Measurements from ENCODE around the gene CISH. TPM values are rescaled to one million over a fixed set of nuclear protein-coding genes. Genes with fewer than 3 reads are reported as not detected.
A peak's percentile ranks its signal among the peaks of the same experiment; 100 is the strongest.

The CISH gene, protein sequence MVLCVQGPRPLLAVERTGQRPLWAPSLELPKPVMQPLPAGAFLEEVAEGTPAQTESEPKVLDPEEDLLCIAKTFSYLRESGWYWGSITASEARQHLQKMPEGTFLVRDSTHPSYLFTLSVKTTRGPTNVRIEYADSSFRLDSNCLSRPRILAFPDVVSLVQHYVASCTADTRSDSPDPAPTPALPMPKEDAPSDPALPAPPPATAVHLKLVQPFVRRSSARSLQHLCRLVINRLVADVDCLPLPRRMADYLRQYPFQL
- 0.81 and 0.99 TPM in 2 replicates for total RNA-seq (2014; rRNA removed; shearing (Covaris generic))

DNA sequence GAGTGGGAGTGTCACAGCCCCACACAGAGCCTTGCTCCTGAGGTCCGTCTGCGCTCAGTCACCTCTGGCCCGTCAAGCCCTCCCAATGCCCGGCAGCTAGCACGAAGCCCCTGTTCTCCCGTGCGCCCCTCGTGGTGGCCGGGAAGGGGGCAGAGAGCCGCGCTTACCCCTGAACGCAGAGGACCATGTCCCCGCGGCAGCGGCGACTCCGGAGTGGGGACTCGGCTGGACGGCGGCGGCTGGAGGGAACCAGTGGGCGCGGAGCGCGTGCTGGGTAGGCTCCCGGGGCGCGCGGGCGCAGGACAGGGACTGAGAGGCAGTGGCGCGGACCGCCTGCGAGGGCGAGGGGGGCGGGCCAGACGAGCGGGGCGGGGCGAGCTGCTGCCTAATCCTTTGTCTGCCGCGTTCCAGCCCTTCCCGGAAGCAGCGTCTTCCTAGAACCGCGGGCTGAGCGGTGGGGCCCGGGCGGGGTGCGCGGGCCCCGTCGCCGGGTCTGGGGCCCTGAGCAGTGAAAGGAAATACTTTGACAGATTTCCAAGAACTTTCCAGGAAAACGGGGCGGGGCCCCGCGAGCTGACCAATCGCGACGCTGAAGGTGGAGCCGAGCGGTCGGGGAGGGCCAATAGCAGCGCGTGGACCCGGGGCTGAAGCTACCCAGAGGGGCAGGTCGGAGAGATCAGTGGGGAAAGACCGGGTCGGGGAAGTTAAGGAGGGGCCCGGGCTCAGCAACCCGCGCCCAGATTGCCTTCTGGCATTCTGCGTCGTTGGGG is at the start of gene CISH:
Gene CISH, minus strand, starts transcription at position 311 of the 770 bp plus-strand sequence. Its CDS starts 124 bp downstream, at position 187.
- DNase-seq (ENCODE audit: low read depth): peak; percentile 88

DNA sequence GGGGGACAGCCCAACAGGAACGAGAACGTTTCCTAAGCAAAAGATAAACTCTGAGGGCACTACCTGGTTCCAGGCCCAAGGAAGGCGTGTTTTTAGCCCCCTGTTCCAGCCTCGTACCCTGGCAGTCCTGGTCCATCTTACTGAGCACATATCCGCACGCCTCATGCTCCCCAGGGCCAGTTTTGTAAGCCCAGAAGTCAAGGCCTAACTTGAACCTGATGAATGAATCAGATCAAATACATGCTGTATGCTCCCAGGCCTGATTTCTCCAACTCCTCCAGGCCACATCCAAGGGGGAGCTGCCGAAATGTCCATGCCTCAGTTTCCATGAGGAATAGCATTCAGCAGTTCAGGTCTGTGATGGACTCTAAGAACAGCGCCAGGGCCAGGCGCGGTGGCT is 48.8 kb upstream of the CISH start:
- no peak for DNase-seq (ENCODE audit: low read depth)

DNA sequence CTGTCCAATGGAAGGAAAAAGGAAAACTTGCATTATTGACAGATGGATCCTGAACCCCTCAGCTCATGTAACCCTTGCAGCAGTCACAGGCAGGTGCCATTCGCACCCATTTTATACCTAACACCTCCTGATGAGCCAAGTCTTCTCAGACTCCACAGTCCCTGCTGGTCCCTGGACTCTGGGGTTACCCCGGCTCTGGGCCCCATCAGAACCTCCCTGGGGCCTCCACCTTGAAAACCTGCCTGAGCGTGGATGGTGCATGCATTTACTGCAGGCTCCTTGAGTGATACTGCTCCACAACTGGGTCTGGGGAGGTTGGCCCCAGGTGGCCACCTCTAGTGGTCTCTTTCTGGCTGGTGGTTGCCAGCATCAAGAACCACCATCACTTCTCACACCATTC is 47.3 kb upstream of the CISH start:
- DNase-seq (ENCODE audit: low read depth): no peak

DNA sequence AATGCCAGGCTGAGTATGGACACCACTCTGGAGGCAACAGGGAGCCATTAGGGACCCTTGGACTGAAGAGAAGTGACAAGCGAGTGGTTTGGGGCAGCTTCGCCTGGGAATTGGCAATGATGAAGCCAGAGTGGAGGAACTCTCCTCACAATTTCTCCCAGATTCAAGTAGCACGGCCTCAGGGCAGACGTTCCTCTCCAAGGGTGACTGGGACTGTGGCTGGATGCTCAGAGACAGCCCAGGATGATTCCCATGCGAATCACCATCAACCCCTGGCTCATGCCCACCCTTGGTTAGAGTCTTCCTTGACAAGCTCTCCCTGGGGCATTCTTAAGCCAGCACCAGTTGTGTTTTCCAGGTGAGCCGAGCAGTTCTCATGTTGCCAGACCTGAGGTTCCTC is 46.8 kb upstream of the CISH start:
- DNase-seq (ENCODE audit: low read depth): peak; percentile 68

DNA sequence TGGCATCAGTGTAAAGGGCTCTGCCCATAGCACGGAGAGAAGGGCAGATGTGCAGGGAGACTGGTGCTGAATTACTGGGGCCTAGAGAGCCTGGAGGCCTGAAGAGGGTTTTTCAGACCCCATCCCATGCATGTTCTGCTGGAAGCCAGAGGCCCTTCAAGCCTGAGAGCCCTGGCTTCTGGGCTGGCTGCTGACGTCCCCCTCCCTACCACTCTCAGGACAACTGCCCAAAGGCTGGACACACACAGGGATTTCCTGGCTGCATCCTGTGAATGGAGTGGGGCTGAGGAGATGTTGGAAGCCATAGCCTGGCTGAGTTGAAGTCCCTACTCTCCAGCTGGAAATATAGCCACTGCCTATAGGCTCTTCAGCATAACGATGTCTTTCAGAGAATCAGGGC is 46.2 kb upstream of the CISH start:
- no peak for DNase-seq (ENCODE audit: low read depth)

DNA sequence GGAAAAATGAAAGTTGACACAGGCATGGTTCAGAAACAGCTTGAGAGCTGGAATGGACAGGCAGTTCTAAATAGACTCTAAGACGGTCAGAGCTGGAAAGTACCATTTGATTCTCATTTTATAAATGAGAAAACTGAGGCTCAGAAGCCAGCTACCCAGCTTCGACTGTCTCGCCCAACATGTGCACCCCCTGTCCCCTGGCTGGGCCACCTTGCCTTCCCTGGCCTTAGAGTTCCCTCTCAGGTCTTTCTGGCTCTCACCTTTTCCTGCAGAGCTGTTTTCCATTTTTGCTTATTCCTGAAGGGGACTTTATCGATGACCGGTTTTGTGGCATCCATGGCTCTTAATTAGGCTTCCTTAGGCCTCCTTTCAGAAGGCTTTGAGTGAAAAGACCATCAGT is 45.8 kb upstream of the CISH start:
- DNase-seq (ENCODE audit: low read depth): no peak

DNA sequence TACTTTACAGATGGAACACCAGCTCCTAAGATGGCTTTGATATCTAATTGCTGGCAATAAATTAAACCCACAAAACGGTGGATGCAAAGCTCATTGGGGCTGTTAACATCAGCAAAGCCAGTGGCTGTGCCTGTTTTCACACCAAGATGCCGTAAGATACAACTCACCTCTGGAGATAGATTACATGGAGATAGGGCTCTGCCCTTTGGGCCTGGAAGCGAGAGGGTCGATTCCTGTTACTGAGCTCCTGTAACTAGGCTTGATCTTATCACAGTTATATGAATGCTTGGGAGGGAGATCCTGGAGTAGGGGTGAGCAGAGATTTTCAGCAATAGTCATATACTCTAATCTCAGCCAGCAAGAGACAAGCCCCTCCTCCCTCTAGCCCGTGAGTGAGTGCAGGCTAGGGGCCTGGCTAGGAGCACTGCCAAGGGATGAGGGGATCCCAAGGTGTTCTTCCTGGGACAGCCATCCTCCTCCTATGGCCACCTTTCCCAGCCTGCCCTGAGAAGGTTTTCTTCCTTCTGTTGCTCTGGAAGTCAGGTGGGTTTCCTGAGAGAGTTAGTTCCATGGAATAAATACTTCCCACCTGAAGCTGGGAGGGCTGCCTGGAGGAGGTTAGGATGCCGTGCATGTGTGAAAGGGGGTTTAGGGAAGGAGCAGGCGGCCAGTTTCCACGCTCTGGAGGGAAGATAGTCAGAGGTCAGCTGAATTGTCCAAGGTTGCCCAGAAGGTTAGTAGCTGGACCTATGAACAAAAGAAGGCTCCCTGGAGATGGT is 45.0 kb upstream of the CISH start:
- DNase-seq (ENCODE audit: low read depth): no peak

DNA sequence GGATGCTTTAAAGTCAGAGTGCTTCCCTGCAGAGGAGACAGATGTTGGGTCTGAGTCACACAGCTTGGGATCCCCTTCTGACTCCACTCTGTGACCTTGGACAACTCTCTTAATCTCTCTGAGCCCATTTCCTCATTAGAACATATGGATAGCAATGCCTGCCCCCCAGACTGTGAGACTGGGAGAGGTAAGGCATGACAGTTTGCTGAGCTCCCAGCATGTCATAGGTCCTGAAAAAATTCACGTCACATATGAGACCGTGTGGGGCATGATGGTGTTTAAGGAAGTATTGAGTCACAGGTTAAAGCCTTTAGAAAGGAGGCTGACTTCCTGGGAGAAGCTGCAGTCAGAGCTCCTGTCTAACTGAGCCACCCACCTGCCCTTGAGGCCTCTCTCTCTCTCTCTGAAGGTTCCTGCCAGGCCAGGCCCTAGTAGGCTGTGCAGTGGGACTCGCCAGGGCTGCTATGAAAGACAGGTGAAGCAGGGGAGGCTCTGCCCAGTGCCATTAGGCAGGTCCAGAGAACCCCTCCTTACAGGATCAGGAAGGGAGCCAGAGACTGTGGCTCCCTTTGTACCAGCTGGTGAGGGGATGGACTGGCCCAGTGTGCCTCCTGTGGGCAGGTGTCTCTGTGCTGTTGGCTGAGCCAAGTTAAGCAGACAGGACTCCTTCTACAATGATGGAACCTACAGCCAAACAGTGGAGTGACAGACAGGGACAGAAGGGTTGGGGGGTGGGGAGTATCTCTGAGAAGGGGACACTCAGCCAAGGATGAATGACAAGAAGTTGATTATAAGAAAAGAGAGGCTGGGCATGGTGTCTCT is 43.6 kb upstream of the CISH start:
- peak; percentile 36 for DNase-seq (ENCODE audit: low read depth)

DNA sequence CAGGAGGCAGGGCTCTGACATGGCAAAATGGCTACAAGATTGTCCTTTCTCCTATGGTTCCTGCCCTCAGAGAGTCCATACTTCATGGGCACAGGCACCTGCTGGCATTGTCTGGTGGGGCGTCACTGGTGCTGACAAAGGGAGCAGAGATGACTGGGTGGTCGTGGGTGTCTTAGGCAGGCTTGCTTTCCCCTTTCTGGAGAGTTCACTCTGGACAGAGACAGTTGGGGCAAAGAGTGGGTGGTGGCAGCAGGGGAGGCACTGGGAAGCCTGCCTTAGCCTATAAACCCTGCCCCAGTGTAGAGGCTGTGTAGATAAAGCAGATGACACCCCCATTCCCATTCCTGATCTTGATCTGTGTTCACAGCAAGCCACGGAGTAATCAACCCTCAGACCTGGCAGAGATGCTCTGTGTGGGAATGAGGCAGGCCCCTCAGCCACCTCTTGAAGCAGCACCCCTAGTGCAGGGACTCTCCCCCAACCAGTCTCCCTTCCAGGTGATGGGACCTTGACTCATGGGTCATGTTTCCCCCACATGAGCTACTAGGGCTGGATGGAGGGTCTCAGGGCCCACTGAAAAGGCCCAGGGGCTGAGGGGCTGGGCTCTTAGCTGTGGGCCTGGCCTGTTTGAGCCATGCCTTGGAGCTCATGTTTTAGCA is 42.5 kb upstream of the CISH start:
- no peak for DNase-seq (ENCODE audit: low read depth)

DNA sequence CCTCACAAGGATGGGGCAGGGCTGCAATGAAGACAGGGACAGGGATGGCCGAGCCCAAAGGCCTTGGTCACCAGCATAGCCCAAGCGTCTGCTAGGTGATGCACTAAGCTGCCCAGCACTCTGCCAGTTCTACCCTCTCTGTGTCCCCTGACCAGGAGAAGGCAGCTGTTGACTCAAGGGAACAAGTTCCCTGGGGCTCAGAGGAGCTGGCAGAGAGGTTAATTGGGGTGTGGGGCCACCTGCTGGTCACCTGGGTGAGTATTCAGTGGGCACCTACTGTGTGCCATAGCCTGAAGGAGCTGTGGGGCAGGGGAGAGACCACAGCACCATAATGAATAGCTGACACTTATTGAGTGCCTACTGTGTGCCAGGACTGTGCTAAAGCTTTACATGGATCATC is 41.1 kb upstream of the CISH start:
- DNase-seq (ENCODE audit: low read depth): peak; percentile 57

DNA sequence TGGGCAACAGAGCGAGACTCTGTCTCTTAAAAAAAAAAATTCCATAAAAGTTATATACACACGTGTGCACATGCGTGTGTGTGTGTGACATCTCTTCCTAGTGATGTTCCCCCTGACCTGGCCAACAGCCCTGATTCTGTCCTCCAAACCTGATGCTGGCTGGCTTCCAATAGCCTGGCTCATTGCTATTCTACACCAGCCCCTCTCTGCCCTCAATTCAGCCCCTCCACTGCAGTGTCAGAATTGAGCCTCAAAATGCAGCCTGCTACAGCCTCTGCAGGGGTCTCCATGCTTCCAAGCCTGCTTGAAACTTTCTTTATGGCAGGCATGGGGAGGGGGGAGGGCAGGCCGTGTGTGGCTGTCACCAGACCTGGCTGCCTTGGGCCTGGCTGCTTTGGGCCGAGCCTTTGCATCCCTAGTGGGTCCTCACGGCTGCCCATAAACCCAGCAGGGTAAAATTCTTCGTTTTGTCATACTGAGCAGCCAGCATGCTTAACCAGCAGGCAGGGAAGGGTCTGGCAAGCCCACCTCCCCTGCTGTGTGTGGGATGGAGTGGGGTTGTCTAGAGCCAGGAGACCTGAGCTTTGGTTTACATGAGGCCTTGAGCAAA is 40.5 kb upstream of the CISH start:
- DNase-seq (ENCODE audit: low read depth): no peak

DNA sequence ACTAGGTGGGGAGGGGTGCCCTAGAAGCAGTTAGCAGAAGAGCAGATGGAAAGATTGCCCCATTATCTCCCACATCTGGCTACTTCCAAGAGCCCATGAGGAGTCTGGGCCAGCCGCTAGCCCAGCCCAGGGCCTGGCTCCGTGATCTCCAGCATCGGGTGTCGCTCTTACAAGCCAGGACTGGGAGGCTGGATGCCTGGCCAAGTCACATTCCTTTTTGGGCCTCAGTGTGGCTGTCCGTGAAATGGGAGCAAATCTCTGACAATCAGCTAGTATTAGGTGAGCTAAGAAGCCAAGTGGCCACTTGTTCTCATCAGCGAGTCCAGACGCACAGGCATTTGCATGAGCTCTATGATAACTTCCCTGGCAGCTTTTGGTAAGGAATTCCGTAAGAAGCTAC is 39.9 kb upstream of the CISH start:
- no peak for DNase-seq (ENCODE audit: low read depth)

DNA sequence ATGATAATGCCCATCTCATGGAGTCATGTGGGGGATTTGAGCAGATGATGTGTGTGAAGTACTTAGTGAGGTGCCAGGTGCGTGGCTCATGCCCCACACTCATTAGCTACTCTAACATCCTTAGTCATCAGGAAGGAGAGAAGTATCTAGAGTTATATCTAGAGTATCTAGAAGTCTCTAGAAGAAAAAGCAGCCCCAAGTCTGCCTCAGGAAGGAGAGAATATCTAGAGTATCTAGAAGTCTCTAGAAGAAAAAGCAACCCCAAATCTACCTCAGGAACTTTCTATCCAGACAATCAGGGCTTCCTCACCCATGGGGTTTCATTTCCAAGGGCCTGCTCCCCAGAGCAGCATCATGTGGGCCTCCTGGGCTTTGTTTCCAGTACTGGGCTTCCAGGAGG is 38.4 kb upstream of the CISH start:
- DNase-seq (ENCODE audit: low read depth): no peak

DNA sequence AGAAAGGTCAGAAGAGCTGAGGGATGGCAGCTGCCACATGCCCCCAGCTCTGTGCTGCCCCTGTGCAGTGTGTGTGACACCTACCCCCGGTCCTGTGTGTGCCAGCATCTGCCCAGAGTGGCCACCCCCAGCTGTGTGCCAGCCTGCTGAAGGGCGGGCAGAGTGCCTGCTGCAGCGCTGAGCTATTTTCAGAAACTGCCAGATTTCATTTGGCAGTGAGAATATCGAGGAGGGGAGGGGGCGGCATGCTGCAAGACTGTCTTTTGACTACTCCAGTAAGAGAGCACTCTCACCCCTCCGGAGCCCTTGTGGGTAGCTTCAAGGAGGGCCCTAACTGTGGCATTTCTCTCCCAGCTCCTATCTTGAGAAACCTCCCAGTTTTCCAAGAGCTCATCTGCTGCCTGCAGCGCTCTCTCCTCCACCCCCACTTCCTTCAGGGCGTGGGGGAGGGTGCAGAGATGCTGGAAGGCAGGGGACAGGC is 37.9 kb upstream of the CISH start:
- no peak for DNase-seq (ENCODE audit: low read depth)

DNA sequence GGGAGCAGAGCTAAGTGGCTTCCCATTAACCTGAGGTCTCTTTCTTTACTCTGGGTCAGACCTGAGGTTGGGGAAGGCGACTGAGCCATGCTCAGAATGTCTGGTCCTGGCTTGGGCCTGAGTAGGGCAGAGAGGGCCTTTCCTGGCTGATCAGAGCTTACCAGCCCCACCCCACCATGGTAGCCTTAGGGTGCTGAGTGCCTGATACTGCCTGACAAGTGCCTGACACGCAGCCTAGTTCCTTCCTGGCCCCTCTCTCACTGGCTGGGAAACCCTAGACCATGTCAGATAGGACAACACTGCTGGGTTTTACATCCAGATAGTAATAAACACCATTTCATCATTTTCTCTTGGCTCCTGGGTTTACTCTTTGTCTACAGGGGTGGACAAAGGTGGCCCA is 37.4 kb upstream of the CISH start:
- no peak for DNase-seq (ENCODE audit: low read depth)

DNA sequence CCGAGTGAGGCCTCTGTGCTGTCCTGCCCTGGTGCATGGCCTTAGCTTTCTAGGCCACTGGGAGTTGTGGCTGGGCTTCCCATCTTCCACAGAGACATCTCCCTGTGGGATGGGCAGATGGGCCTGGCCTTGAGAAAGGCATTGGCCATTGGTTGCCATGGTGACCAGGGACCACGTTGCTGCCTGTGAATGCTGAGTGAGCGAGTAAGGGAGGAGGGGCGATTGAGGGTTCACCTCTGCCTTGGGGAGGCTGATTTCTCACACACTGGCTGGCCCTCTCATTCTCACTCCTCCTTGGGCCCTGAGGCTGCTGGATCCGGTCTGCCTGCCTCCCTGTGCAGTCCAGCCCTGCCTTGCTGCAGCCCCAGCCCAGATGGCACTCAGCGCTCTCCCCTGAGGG is 36.7 kb upstream of the CISH start:
- DNase-seq (ENCODE audit: low read depth): peak; percentile 26

DNA sequence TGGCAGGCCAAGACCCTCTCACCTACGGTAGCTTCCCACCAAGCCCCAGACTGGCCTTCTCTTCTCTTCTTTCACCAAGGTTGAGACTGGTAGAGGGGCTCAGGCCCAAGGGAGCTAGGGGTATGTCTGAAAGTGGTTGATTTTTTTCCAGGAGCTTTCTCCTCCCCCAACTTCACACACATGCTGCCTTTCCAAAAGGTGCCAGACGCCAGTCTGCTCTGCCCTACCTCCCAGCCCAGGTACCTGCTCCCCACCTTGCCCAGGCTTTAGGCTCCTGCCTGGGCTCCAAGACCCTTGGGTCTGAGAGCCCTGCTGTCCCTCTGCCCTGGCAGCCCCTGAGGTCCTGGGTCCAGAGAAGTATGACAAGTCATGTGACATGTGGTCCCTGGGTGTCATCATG is 33.8 kb upstream of the CISH start:
- DNase-seq (ENCODE audit: low read depth): no peak

DNA sequence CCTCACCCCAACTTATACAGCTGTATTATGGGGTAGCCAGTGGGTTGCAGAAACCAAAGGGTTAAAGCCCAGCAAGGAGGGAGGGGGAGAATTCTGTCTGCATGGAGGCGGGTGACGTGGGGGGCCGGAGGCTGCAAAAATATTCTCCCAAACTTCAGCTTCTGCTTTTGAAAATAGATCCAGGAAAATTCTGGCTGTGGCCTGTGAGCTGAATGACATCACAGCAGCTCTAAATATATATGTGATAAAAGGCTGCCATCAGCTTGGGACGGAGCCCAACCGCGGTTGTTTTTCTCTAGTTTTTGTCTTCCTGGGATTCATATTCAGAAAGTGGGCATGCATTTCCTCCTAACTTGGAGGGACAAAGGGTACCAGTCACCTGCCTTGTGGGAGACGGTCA is 33.0 kb upstream of the CISH start:
- no peak for DNase-seq (ENCODE audit: low read depth)

DNA sequence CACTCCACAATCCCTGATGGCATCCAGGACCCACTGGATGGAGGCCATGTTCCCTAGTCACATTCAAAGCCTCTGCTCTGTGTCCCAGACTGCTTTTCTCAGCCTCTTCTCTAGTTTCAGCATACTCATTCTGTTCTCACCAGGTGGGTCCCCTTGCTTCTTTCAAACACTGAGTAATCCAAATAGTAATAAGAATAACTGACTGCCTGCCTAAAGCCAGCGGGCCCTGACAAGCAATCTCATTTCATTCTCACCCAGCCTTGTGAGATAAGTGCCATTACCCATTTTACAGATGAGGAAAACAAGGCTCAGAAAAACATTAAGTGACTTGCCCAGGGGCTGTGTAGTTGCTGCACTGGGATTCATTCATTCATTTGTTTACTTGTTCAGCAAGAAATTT is 30.8 kb upstream of the CISH start:
- DNase-seq (ENCODE audit: low read depth): no peak

DNA sequence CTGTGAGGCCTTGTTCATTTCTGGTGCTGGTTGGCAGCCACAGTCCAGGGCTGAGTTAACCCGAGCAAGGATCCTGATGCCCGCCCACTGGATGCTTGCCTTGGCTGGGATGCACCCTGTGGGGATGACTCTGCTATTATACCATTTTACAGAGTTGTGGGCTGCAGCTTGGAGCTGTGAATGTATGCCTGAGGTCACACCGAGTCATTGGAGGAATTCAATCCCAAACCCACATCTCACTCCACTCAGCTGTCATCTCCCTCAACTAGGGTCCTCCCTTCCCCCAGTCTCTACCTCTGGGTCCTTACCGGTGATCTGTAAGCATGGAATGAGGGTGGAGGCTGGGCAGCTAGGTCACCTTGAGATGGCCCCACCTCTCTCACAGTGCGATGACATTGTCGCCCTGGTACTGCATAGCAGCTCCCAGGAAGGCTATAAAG is 27.5 kb upstream of the CISH start:
- peak; percentile 85 for DNase-seq (ENCODE audit: low read depth)

DNA sequence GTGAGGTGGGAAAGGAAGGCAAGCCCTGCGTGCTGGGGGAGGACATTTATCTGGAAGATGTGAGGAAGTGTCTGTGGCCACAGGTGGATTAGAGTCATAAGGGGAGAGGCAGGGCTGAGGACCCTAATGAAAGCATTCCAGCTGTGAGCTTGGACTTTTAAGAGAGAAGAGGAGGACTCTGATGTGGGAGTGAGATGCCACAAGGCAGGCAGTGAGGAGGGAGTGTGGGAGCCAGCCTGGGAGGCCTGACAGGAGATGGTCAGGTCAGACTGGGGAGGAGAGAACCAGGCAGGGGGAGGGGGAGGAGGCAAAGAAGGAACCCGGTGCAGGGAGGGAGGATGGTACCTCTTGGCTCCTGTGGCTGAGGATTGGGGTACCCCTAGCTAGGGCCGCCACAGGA is 26.4 kb upstream of the CISH start:
- no peak for DNase-seq (ENCODE audit: low read depth)
